NCI-H187 treated with DMSO at 0.1 percent for 48 hours (cell line): ENCODE data around the gene DLEU7.

ENCODE experiments used
- DNase-seq: peaks from one replicate; lab custom pipeline; 2025; lab: John Stamatoyannopoulos, UW

Gene DLEU7

GRCh38 chr13:50793026-50793425 is 50.5 kb downstream of the DLEU7 start:
- DNase-seq = no peak

GRCh38 chr13:50788551-50789210 is 54.8 kb downstream of the DLEU7 start:
- no peak for DNase-seq

DNA sequence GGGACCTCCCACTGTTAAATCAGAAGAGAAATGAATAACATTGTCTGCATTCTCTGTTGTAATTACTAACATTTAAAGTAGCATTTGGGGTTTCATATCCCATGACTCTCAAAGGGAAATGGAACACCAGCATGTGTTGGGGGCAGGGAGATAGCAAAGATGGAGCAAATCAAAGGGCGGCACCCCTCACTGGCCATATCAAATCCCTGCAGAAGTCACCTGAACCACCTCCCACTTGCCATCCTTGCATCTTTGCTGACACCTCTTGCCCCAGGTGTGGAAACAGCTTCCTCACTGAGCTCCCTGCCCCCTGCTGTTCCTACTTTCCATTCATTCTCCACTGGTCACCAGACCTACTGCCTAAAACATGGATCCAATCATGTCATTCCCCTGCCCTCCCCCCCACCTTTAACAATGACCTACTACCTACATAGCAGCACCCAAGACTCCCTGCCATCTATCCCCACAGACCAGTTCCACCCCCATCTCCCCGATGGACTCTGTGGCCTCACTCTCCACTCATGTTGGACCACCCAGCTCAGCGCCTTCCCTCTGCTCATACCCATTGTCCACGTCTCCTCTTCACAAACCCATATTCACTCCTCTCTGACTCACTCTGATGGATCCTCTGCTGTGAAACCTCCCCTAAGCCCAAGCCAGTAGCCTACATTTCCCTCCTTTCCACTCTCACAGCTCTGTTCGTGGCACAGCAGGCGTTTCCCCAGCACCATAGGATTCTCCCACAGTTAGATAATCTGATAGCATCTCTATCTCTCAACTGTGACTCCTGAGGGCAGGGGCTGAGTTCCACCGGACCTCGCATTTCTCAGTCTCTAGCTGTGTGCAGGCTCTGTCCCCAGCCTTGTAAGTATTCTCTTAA is 55.9 kb downstream of the DLEU7 start:
- DNase-seq = no peak

DNA sequence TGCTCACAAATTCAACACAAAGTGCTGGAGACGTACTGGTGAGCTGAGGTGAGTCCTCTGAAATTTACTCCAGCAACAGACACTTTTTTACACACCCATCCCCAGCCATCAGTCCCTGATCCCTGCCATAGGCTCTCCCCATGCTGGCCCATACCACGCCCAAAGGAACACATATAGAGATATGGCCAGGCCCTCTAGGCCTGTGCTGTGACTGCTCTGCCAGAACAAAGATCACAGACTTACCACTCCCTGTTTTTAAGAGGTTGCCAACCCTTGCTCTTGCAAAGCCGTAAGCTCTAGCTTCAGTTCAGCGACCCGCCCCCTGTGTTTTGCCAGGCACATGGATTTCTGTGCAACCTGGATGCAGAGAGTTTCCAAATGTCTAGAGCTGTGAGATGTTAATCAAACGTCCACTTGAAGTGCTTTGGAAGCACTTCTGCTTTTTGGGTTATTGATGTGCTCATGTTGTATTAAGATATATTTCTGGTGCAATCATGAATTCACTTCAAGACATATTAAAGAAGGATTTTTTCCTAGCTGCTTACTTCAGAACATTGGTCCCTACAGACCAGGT is 59.7 kb downstream of the DLEU7 start:
- no peak for DNase-seq

DNA sequence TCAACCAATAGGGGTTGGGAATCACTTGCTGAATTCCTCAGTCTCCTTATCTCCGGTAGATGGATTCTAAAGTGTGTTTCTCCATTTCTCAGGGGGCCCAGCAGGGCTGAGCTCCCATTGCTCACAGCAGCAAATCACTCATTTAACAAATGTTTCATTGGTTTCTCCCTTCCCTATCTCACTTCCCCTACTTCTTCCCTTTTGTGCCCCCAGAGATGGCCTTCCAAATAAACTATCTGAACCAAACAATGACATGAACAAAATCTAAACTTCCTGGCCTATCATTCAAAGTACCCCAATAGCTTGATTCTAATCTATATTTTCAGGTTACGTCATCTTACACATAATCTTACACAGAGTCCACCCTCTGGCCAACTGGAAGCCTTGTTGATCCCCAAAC is 60.4 kb downstream of the DLEU7 start:
- DNase-seq = no peak

DNA sequence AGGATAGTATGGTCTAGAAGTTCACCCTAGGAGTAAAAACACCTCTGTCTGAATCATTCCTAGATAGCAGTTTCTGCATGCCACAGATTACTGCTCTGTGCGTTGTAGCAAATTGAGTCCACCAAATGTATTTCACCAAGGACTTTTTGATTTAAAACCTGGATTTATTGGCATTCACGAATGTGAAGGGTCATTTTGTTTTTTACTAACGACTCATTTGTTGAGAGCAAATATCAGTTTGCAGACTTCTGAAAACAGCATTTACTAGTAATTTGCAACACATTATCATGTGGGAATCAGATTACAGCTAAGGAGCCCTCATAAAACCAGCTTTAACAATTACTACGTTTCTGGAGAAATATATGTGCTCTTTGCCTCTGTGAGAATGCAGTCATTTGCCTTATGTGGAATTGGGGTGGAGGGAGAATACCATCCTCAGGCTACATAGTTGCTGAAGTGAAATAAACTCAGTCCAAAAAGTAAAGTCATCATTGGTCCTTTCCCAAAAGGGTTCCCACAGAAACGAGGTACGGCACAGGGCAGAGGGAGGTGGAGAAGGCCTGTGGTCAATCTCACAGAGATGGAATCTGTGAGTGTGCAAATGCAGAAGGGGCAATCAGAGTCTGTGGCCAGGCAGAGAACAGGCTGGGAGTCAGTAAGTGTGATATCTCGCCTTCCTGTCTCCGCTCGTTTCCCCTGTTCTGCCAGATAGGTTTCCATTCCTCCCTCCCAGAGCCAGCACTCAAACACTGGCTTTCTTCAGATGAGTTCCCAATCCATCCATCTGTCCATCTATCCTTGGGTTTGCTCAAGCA is 63.1 kb downstream of the DLEU7 start:
- no peak for DNase-seq

- DNase-seq = no peak
These were observed 63.9 kb downstream of the DLEU7 start for GRCh38 chr13:50779443-50780200.
